ENCODE measurements around the gene ADPRHL1. TPM values are rescaled to one million over a fixed set of nuclear protein-coding genes. Genes with fewer than 3 reads are reported as not detected.

The ADPRHL1 gene
- polyA plus RNA-seq, 3 donors from 2014 or later: 0.14 to 0.36 TPM; not detected in 1

- H3K36me3 Mint-ChIP-seq: no peaks in the 10 kb centered on the region
- no peak overlapping the region for H3K27ac Mint-ChIP-seq
- no peaks in the 10 kb centered on the region for H3K4me1 Mint-ChIP-seq
- no peaks in the 10 kb centered on the region for H3K9me3 Mint-ChIP-seq
- peaks cover 2% of the 10 kb centered on the region in 3 donors for H3K27me3 Mint-ChIP-seq (ENCODE audit: low read depth in 3 of 3)
- no peak for DNase-seq
- H3K4me3 Mint-ChIP-seq: no peak overlapping the region
Measured at GRCh38 chr13:113429608-113429985, 23.7 kb downstream of the ADPRHL1 start.

GRCh38 chr13:113428871-113429607, 24.2 kb downstream of the ADPRHL1 start:
- Mint-ChIP-seq H3K4me3 (no peak overlapping the region), H3K36me3 (no peaks in the 10 kb centered on the region), H3K27me3 (ENCODE audit: low read depth in 3 of 3) (peaks cover 2% of the 10 kb centered on the region in 3 donors), H3K27ac (no peak overlapping the region), H3K4me1 (no peaks in the 10 kb centered on the region), H3K9me3 (no peaks in the 10 kb centered on the region)
- no peak for DNase-seq

DNA sequence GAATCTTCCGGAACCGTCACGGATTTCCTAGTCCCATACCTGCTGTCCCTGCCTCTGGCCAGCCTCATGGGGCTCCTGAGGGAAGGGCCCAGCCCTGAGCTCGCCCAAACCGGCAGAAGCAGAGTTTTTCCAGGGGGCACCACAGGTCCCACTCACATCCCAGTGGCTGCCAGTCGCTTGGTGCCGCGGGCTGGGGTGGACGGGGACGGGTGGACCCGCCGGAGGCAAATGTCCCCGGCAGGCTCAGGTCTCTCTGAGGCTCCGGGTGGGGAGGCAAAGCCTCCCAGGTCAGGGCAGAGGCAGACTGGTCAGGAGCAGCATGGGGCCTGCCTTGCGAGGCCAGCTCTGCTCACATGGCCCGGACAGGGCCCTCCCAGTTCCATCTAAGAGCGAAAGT, 24.8 kb downstream of the ADPRHL1 start:
- H3K4me3 Mint-ChIP-seq: no peak overlapping the region
- no peaks in the 10 kb centered on the region for H3K4me1 Mint-ChIP-seq
- H3K27me3 Mint-ChIP-seq (ENCODE audit: low read depth in 3 of 3): peaks cover 2% of the 10 kb centered on the region in 3 donors
- no peak overlapping the region for H3K27ac Mint-ChIP-seq
- no peaks in the 10 kb centered on the region for H3K36me3 Mint-ChIP-seq
- H3K9me3 Mint-ChIP-seq: no peaks in the 10 kb centered on the region
- no peak for DNase-seq

DNA sequence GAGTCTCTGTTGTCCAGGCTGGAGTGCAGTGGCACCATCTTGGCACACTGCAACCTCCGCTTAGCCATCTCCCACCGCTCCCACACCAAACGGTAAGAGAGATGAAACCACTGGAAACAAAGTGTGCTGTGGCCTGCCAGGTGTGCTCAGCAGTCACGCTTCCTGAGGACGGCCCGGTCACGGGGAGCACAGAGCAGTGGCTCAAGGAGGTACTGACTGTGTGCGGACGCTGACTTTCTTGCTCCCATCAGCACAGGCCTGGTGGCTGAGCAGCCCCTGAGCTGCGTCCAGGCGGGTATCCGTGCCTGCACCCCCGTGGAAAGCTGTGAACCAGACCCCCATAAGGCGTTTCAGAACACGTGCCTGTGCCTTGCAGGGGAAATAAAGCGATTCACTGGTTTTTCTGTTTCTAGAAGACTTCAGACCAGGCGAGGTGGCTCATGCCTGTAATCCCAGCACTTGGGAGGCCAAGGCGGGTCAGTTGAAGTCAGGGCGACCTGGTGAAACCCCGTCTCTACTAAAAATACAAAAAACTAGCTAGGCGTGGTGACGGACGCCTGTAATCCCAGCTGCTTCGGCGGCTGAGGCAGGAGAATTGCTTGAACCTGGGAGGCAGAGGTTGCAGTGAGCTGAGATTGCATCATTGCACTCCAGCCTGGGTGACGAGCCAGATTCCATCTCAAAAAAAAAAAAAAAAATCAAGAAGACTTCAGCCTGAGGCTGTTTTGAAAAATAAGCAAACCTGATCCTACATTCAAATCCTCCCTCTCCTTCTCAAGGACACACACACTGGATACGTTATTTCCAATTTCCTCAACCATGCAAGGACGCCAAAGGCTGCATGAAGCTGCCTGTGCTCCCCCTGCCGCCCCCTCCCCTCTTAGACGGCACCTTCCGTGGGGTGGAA, 25.5 kb downstream of the ADPRHL1 start:
- Mint-ChIP-seq H3K4me3 (no peak overlapping the region), H3K9me3 (no peaks in the 10 kb centered on the region), H3K4me1 (no peaks in the 10 kb centered on the region), H3K27me3 (ENCODE audit: low read depth in 3 of 3) (peaks cover 2% of the 10 kb centered on the region in 3 donors), H3K27ac (no peak overlapping the region), H3K36me3 (no peaks in the 10 kb centered on the region)
- DNase-seq: no peak

GRCh38 chr13:113426591-113426986, 26.7 kb downstream of the ADPRHL1 start:
- Mint-ChIP-seq H3K4me1 (no peaks in the 10 kb centered on the region), H3K27me3 (ENCODE audit: low read depth in 3 of 3) (peaks cover 2% of the 10 kb centered on the region in 3 donors), H3K36me3 (no peaks in the 10 kb centered on the region), H3K9me3 (no peaks in the 10 kb centered on the region), H3K27ac (no peak overlapping the region), H3K4me3 (no peak overlapping the region)
- no peak for DNase-seq

DNA sequence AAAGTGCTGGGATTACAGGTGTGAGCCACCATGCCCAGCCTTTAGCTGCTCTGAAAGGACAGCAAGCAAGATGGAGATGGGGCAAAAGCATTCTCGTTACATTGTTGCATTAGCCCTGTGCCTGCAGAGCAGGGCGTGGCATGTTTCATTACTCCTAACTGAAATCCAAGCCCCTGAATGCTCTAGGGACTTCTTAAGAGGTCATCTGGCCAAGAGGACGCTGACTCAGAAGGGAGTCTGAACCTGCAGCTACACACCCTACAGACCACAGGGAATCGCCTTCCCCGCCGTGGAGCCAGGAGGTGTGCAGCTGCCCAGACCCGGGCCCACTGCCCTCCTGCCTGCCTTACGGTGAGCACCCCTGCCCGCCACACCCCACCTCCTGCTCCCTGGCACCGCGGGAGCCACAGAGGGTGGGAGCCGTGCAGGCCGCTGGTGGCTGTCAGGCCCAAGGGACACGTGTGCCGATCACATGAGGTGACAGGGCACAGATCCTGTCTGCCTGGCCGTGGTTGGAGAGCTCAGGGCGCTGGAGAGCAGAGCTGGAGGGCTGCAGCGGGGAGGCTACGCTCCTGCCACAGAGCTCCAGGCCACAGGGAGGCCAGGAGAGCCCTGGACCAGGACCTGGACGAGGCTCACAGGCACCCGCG, 27.2 kb downstream of the ADPRHL1 start:
- Mint-ChIP-seq H3K27me3 (ENCODE audit: low read depth in 3 of 3) (peaks cover 2% of the 10 kb centered on the region in 3 donors), H3K4me3 (no peak overlapping the region), H3K27ac (no peak overlapping the region), H3K9me3 (no peaks in the 10 kb centered on the region), H3K4me1 (no peaks in the 10 kb centered on the region), H3K36me3 (no peaks in the 10 kb centered on the region)
- no peak for DNase-seq

DNA sequence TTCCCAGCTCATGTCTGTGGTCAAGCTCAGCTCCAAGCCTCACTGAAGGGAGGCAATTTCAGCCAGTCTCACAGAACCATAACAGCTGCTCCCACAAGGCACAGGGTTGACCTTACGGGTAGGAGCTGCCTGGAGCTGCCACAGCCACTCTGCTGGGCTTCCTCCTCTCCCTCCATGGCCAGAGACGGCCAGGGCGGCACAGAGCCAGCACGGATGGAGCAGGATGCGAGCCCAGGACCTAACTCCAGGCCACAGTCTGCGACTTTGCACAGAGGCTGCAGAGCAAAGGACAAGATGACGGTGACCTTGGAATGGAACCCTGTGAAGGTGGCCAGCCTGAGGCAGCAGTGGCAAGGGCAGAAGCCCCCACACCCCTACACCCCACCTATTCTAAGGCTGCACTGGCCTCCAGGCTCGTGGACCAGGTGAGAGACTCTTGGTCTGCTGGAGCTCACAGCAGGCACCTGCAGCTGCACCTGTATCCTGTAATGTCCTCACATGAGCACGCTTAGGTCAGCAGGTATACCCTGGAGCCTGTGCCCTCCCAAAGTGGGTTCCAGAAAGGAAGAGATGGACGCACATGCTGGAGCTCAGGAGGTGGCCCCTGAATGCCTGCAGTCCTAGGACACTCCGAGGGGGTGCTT, 29.6 kb downstream of the ADPRHL1 start:
- Mint-ChIP-seq H3K4me3 (no peak overlapping the region), H3K27ac (no peak overlapping the region), H3K4me1 (no peaks in the 10 kb centered on the region), H3K9me3 (no peaks in the 10 kb centered on the region), H3K36me3 (peaks cover 0 to 5% (median 0%) of the 10 kb centered on the region in 3 donors), H3K27me3 (ENCODE audit: low read depth in 3 of 3) (peaks cover 0 to 2% (median 0%) of the 10 kb centered on the region in 3 donors)
- no peak for DNase-seq

- H3K4me3 Mint-ChIP-seq: no peak overlapping the region
- H3K4me1 Mint-ChIP-seq: no peaks in the 10 kb centered on the region
- no peak overlapping the region for H3K27ac Mint-ChIP-seq
- H3K27me3 Mint-ChIP-seq (ENCODE audit: low read depth in 3 of 3): peaks cover 0 to 2% (median 0%) of the 10 kb centered on the region in 3 donors
- no peak for DNase-seq
- no peaks in the 10 kb centered on the region for H3K9me3 Mint-ChIP-seq
- H3K36me3 Mint-ChIP-seq: peaks cover 0 to 5% (median 0%) of the 10 kb centered on the region in 3 donors
Measured at GRCh38 chr13:113422807-113423519, 30.3 kb downstream of the ADPRHL1 start.

GRCh38 chr13:113421673-113422270, 31.5 kb downstream of the ADPRHL1 start:
- DNase-seq: no peak
- H3K27ac Mint-ChIP-seq: no peak overlapping the region
- H3K27me3 Mint-ChIP-seq (ENCODE audit: low read depth in 3 of 3): peaks cover under 1 to 2% (median 2%) of the 10 kb centered on the region in 3 donors

GRCh38 chr13:113420833-113421600, 32.3 kb downstream of the ADPRHL1 start:
- Mint-ChIP-seq H3K27ac (no peak overlapping the region), H3K4me1 (no peaks in the 10 kb centered on the region), H3K4me3 (no peak overlapping the region), H3K9me3 (no peaks in the 10 kb centered on the region), H3K36me3 (peaks cover 0 to 5% (median 0%) of the 10 kb centered on the region in 3 donors), H3K27me3 (ENCODE audit: low read depth in 3 of 3) (peaks cover 0 to 3% (median 3%) of the 10 kb centered on the region in 3 donors)
- no peak for DNase-seq

More at GRCh38 chr13:113421673-113422270, 31.5 kb downstream of the ADPRHL1 start:
- Mint-ChIP-seq H3K36me3 (peaks cover 0 to 5% (median 0%) of the 10 kb centered on the region in 3 donors), H3K4me1 (no peaks in the 10 kb centered on the region), H3K9me3 (no peaks in the 10 kb centered on the region), H3K4me3 (no peak overlapping the region)

- no peak for DNase-seq
- peaks cover 0 to 5% (median 0%) of the 10 kb centered on the region in 3 donors for H3K36me3 Mint-ChIP-seq
- H3K4me1 Mint-ChIP-seq: no peaks in the 10 kb centered on the region
- no peaks in the 10 kb centered on the region for H3K9me3 Mint-ChIP-seq
- no peak overlapping the region for H3K4me3 Mint-ChIP-seq
- peaks cover 0 to 3% (median 3%) of the 10 kb centered on the region in 3 donors for H3K27me3 Mint-ChIP-seq (ENCODE audit: low read depth in 3 of 3)
- no peak overlapping the region for H3K27ac Mint-ChIP-seq
Measured at GRCh38 chr13:113420232-113420631, 33.1 kb downstream of the ADPRHL1 start.

- H3K36me3 Mint-ChIP-seq: peaks cover 0 to 5% (median 0%) of the 10 kb centered on the region in 3 donors
- H3K9me3 Mint-ChIP-seq: no peaks in the 10 kb centered on the region
- peaks cover 0 to 3% (median 3%) of the 10 kb centered on the region in 3 donors for H3K27me3 Mint-ChIP-seq (ENCODE audit: low read depth in 3 of 3)
- H3K4me1 Mint-ChIP-seq: no peaks in the 10 kb centered on the region
- no peak for DNase-seq
- no peak overlapping the region for H3K27ac Mint-ChIP-seq
- H3K4me3 Mint-ChIP-seq: no peak overlapping the region
Measured at GRCh38 chr13:113419531-113420193, 33.6 kb downstream of the ADPRHL1 start.

Measured in immature natural killer cell (primary cell).